Kidney epithelial cell (primary cell): ENCODE measurements around the gene LIN7C. TPM values are rescaled to one million over a fixed set of nuclear protein-coding genes. Genes with fewer than 3 reads are reported as not detected.
A peak's percentile ranks its signal among the peaks of the same experiment; 100 is the strongest.

Experiments
- DNase-seq: peaks from one replicate; pipeline ENCODE4 v3.0.0-alpha.2; 2010; ENCODE audit warnings: low read depth
- H3K27me3 ChIP-seq: 2 replicates; pipeline ENCODE4 v1.6.0; 2011; ENCODE audit warnings: low read length; ENCODE audit not compliant: control insufficient read depth, insufficient read depth
- H3K36me3 ChIP-seq: 2 replicates; pipeline ENCODE4 v1.5.1; 2011; ENCODE audit warnings: low read length; ENCODE audit not compliant: control insufficient read depth, insufficient read depth
- H3K4me3 ChIP-seq: 2 replicates; pipeline ENCODE4 v1.5.1; 2011; ENCODE audit warnings: low read depth, mild to moderate bottlenecking, control low read depth, low read length
- total RNA-seq: library from RNA; depleted of rRNA; stranded (reverse); fragments of >200 nt; gene quantifications from 2 replicates; pipeline ENCODE4 v1.2.3, GENCODE V29; 2015
- TF ChIP-seq, protein P1 (sequence below): IDR thresholded peaks from 2 replicates; pipeline ENCODE4 v1.5.1; 2011; ENCODE audit warnings: mild to moderate bottlenecking, moderate library complexity, low read length, control low read depth, inconsistent platforms; ENCODE audit not compliant: insufficient read depth, poor library complexity, severe bottlenecking

The LIN7C gene
- total RNA-seq, 1 donor from 2014 or later = 41.4 TPM

DNA sequence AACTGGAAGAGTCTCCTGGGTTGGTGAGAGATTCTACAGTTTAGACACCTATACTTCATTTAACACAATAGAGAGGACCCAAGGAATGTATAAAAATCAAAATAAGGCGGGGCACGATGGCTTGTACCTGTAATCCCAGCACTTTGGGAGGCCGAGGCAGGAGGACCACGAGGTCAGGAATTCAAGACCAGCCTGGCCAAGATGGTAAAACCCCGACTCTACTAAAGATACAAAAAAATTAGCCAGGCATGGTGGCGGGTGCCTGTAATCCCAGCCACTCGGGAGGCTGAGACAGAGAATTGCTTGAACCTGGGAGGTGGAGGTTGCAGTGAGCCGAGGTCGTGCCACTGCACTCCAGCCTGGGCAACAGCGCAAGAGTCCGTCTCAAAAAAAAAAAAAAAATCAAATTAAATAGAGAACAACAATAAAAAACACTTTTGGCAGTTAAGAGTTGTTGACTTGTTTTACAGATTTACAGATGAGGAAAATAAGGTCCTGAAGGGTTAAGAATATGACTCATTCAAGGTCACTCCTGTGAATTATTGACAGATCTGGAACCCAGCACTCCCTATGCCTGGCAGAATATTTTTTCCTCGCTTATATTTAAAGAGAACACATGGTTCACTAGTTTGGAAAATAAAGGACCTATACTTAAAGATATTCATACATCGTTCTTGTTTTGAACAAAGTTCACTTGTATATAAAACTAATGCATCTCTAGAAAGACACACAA is 39.2 kb downstream of the LIN7C start:
- TF ChIP-seq, protein P1, sequence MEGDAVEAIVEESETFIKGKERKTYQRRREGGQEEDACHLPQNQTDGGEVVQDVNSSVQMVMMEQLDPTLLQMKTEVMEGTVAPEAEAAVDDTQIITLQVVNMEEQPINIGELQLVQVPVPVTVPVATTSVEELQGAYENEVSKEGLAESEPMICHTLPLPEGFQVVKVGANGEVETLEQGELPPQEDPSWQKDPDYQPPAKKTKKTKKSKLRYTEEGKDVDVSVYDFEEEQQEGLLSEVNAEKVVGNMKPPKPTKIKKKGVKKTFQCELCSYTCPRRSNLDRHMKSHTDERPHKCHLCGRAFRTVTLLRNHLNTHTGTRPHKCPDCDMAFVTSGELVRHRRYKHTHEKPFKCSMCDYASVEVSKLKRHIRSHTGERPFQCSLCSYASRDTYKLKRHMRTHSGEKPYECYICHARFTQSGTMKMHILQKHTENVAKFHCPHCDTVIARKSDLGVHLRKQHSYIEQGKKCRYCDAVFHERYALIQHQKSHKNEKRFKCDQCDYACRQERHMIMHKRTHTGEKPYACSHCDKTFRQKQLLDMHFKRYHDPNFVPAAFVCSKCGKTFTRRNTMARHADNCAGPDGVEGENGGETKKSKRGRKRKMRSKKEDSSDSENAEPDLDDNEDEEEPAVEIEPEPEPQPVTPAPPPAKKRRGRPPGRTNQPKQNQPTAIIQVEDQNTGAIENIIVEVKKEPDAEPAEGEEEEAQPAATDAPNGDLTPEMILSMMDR = no peak
- no peaks in the 10 kb centered on the region for H3K27me3 ChIP-seq
- H3K36me3 ChIP-seq = no peaks in the 10 kb centered on the region
- DNase-seq = no peak
- H3K4me3 ChIP-seq = no peak overlapping the region

DNA sequence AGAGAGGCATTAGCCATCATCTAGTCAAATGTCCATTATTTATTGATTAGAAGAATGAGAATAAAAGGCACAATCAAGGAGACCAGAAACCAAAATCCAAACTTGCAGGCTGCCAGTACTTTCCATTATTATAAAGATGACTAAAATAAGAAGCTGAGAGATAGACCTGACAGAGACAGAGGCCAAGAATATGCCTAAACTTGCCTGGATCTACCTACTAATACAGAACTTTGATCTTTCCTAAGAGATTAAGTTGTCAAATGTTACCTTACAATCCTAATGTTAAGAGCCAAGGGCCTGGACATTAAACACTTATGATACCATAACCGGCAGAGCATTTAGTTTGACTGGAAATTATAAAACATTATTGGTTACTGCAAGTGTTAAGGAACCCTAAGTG is 40.2 kb downstream of the LIN7C start:
- Histone ChIP-seq H3K4me3 (no peak overlapping the region), H3K27me3 (no peaks in the 10 kb centered on the region), H3K36me3 (no peaks in the 10 kb centered on the region)
- TF ChIP-seq, protein P1 = no peak
- DNase-seq = no peak

DNA sequence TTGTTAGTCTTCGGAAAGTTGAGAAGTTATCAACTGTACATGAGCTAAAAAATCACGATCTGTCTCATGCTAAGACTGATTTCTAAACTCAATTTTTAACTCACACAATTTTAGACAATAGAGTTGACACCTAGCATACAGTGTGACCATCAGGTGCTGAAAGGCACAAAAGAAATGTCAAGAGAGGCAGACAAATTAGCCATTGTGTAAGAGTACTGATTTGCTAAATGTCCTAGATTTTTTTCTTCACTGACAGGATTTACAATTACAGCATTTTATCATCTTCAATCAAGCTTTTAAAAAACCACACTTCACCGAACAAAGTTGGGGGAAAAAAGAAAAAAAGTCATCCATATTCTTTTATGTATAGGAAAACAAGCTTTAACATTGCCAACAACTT is 40.9 kb downstream of the LIN7C start:
- no peak overlapping the region for H3K4me3 ChIP-seq
- TF ChIP-seq, protein P1 = no peak
- no peak for DNase-seq

DNA sequence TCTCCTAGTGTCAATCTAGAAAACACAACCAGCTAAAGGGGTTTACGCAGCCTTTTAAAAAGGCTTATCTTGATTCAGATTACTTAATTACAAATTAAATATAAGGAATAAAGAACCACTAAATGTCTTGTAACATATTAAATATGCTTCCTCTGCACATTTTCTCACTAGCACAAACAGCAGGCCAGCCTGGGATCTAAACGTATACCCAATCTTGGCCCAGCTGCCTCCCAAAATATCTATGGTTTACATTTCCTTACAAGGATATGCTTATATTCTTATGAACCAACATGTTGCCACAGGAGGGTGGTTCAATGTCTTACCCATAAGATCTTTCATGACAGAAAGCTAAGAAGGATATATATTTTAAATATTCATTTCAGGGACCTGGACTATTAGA is 41.7 kb downstream of the LIN7C start:
- Histone ChIP-seq H3K4me3 (no peak overlapping the region), H3K27me3 (no peaks in the 10 kb centered on the region), H3K36me3 (no peaks in the 10 kb centered on the region)
- DNase-seq = no peak
- TF ChIP-seq, protein P1 = no peak

More for the DNA sequence above, 40.9 kb downstream of the LIN7C start:
- H3K27me3 ChIP-seq = no peaks in the 10 kb centered on the region
- no peaks in the 10 kb centered on the region for H3K36me3 ChIP-seq

DNA sequence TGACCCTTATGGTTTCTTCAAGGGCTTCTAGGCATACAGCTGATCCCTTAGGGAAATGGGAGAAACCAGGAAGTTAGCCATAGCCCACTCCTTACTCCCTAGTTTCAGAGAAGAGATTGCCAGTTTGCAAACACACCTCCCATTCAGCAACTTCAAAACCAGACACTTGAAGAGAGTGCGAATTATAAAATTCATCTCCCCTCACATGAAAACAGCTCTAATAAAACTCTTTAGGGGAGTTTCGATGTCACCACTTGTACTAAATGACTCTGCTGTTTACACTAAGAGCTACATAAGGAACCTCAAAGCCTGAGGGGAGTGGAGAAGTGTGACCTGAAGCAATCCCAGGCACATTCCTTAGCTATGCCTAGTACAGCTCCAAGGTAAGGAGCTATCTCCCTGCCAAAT is 42.3 kb downstream of the LIN7C start:
- TF ChIP-seq, protein P1 = no peak
- no peaks in the 10 kb centered on the region for H3K36me3 ChIP-seq
- peak; percentile 64 for DNase-seq
- no peak overlapping the region for H3K4me3 ChIP-seq
- no peaks in the 10 kb centered on the region for H3K27me3 ChIP-seq

DNA sequence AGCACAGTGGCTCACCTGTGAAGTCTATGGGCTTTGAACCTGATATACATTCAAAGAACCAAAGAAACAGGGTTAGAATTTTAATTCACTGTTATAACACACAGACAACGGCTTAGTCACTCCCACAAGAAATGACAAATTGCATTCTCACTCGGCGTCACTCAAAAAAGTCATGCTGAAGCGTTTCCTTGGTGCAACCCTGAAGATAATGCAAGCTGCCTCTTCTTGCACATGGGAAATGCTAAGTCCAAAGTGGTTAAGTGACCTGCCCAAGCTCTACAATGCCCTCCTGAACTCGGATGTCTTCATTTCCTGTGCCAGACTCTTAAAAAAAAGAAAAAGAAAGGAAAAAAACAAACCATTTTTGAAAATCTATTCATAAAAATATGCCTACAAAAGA is 44.0 kb downstream of the LIN7C start:
- Histone ChIP-seq H3K27me3 (no peaks in the 10 kb centered on the region), H3K36me3 (no peaks in the 10 kb centered on the region), H3K4me3 (no peak overlapping the region)
- TF ChIP-seq, protein P1 = no peak
- DNase-seq = no peak
